Measurements from ENCODE around the gene FAM177A1. TPM values are rescaled to one million over a fixed set of nuclear protein-coding genes. Genes with fewer than 3 reads are reported as not detected.

The FAM177A1 gene
- total RNA-seq, 4 donors from 2014 or later = 42.4 to 70.0 (median 60.1) TPM

- Histone ChIP-seq H3K36me3 (peaks cover 5 to 70% of the 10 kb centered on the region in 2 donors), H3K27ac (no peak overlapping the region), H3K4me1 (peaks cover 0 to 21% (median 0%) of the 10 kb centered on the region in 3 donors), H3K4me3 (no peak overlapping the region), H3K9me3 (no peaks in the 10 kb centered on the region), H3K27me3 (no peaks in the 10 kb centered on the region)
- 43 to 59% methylated on average over 2 of the region's 2 CpGs for WGBS, 2 donors (ENCODE audit: low coverage in 1 of 2)
- TF ChIP-seq POLR2A (IDR thresholded peaks at IDR 0.05) (no peak), CTCF (IDR thresholded peaks at IDR 0.05) (no peak), POLR2AphosphoS5 (IDR thresholded peaks at IDR 0.05) (no peak), EP300 (IDR thresholded peaks at IDR 0.05) (no peak)
- ATAC-seq = no peak
Observed at GRCh38 chr14:35114036-35114435, 68.0 kb downstream of the FAM177A1 start.

GRCh38 chr14:35116242-35116641 lies 70.2 kb downstream of the FAM177A1 start:
- peaks cover 0 to 41% (median 0%) of the 10 kb centered on the region in 3 donors for H3K4me1 ChIP-seq
- H3K36me3 ChIP-seq = peaks cover 0 to 57% of the 10 kb centered on the region in 2 donors
- WGBS, 2 donors (ENCODE audit: low coverage in 1 of 2) = 93 to 98% methylated on average over 4 of the region's 4 CpGs
- H3K9me3 ChIP-seq = no peaks in the 10 kb centered on the region
- H3K27me3 ChIP-seq = no peaks in the 10 kb centered on the region
- H3K27ac ChIP-seq = no peak overlapping the region
- no peak for ATAC-seq
- no peak overlapping the region for H3K4me3 ChIP-seq
- no peak for TF ChIP-seq EP300 (IDR thresholded peaks at IDR 0.05)
- no peak for TF ChIP-seq POLR2A (IDR thresholded peaks at IDR 0.05)
- TF ChIP-seq CTCF (IDR thresholded peaks at IDR 0.05) = no peak
- TF ChIP-seq POLR2AphosphoS5 (IDR thresholded peaks at IDR 0.05) = no peak

GRCh38 chr14:35117112-35117511 lies 71.0 kb downstream of the FAM177A1 start:
- no peak for TF ChIP-seq EP300 (IDR thresholded peaks at IDR 0.05)
- no peak for TF ChIP-seq POLR2AphosphoS5 (IDR thresholded peaks at IDR 0.05)
- TF ChIP-seq CTCF (IDR thresholded peaks at IDR 0.05) = no peak
- no peak for TF ChIP-seq POLR2A (IDR thresholded peaks at IDR 0.05)
- no peak for ATAC-seq
- Histone ChIP-seq H3K4me3 (no peak overlapping the region), H3K27me3 (no peaks in the 10 kb centered on the region), H3K4me1 (peaks cover 0 to 41% (median 0%) of the 10 kb centered on the region in 3 donors), H3K9me3 (no peaks in the 10 kb centered on the region), H3K36me3 (peaks cover 0 to 48% of the 10 kb centered on the region in 2 donors), H3K27ac (no peak overlapping the region)
- WGBS, 2 donors (ENCODE audit: low coverage in 1 of 2) = 79 to 86% methylated on average over 2 of the region's 2 CpGs

- ATAC-seq = no peak
Observed at GRCh38 chr14:35121026-35121886, 75.2 kb downstream of the FAM177A1 start.

More at GRCh38 chr14:35121026-35121886, 75.2 kb downstream of the FAM177A1 start:
- Histone ChIP-seq H3K9me3 (no peaks in the 10 kb centered on the region), H3K27ac (peak overlapping the region; percentile 91 to 96 (median 92)), H3K36me3 (peaks cover 0 to 11% of the 10 kb centered on the region in 2 donors), H3K27me3 (no peaks in the 10 kb centered on the region), H3K4me3 (peak overlapping the region; percentile 63 to 73), H3K4me1 (peaks cover 0 to 73% (median 8%) of the 10 kb centered on the region in 3 donors)
- TF ChIP-seq EP300 (IDR thresholded peaks at IDR 0.05) (no peak), POLR2AphosphoS5 (IDR thresholded peaks at IDR 0.05) (no peak), POLR2A (IDR thresholded peaks at IDR 0.05) (no peak), CTCF (IDR thresholded peaks at IDR 0.05) (no peak)
- 14 to 26% methylated on average over 21 to 22 of the region's 34 CpGs for WGBS, 2 donors (ENCODE audit: low coverage in 1 of 2)
